Activated naive CD8-positive, alpha-beta T cell treated with anti-CD3 and anti-CD28 coated beads, Interleukin-2, amount 50 U/mL, for 16 hours (primary cell): ENCODE data around the gene KAT7.
"Not testable (repeated sequence)": the region's sequence is repeated elsewhere in the genome, so short reads cannot be mapped to it uniquely, and the experiment has no call there.

ENCODE experiments used
- DNase-seq: peaks from one replicate; pipeline ENCODE4 v3.0.0-alpha.2; 2020; ENCODE audit warnings: low read depth, low spot score

KAT7 gene

GRCh38 chr17:49788478-49789242, at the start of gene KAT7:
TSS of gene KAT7 (plus strand) at chr17:49788681. CDS start at chr17:49788835, 154 bp downstream.
- DNase-seq, result peak; percentile 96

- DNase-seq, result peak; percentile 59
Observed at GRCh38 chr17:49739641-49740271, 48.7 kb upstream of the KAT7 start.

GRCh38 chr17:49741009-49741691, 47.3 kb upstream of the KAT7 start:
- no peak for DNase-seq

- DNase-seq, result no peak
Observed at GRCh38 chr17:49741692-49742076, 46.8 kb upstream of the KAT7 start.

GRCh38 chr17:49742166-49742638, 46.3 kb upstream of the KAT7 start:
- DNase-seq, result no peak

- no peak for DNase-seq
Observed at GRCh38 chr17:49745175-49746139, 43.0 kb upstream of the KAT7 start.

- DNase-seq, result no peak
Observed at GRCh38 chr17:49746791-49747490, 41.5 kb upstream of the KAT7 start.

- DNase-seq, result no peak
Observed at GRCh38 chr17:49747632-49748031, 40.8 kb upstream of the KAT7 start.

- DNase-seq, result no peak
Observed at GRCh38 chr17:49748223-49748622, 40.3 kb upstream of the KAT7 start.

- peak; percentile 14 for DNase-seq
Observed at GRCh38 chr17:49748791-49749190, 39.7 kb upstream of the KAT7 start.

- no peak for DNase-seq
Observed at GRCh38 chr17:49749730-49750129, 38.8 kb upstream of the KAT7 start.

- no peak for DNase-seq
Observed at GRCh38 chr17:49752508-49752907, 36.0 kb upstream of the KAT7 start.

- DNase-seq, result no peak
Observed at GRCh38 chr17:49753959-49754391, 34.5 kb upstream of the KAT7 start.

- DNase-seq, result no peak
Observed at GRCh38 chr17:49755663-49756283, 32.7 kb upstream of the KAT7 start.

- no peak for DNase-seq
Observed at GRCh38 chr17:49756323-49757150, 31.9 kb upstream of the KAT7 start.

- DNase-seq, result no peak
Observed at GRCh38 chr17:49757151-49757777, 31.2 kb upstream of the KAT7 start.

GRCh38 chr17:49758464-49759010, 29.9 kb upstream of the KAT7 start:
- not testable (repeated sequence) for DNase-seq

- no peak for DNase-seq
Observed at GRCh38 chr17:49759203-49759602, 29.3 kb upstream of the KAT7 start.

GRCh38 chr17:49760296-49760695, 28.2 kb upstream of the KAT7 start:
- DNase-seq, result no peak
